ENCODE measurements around the gene SEL1L.
"Not testable (repeated sequence)": the region's sequence is repeated elsewhere in the genome, so short reads cannot be mapped to it uniquely, and the experiment has no call there.

SEL1L gene

DNA sequence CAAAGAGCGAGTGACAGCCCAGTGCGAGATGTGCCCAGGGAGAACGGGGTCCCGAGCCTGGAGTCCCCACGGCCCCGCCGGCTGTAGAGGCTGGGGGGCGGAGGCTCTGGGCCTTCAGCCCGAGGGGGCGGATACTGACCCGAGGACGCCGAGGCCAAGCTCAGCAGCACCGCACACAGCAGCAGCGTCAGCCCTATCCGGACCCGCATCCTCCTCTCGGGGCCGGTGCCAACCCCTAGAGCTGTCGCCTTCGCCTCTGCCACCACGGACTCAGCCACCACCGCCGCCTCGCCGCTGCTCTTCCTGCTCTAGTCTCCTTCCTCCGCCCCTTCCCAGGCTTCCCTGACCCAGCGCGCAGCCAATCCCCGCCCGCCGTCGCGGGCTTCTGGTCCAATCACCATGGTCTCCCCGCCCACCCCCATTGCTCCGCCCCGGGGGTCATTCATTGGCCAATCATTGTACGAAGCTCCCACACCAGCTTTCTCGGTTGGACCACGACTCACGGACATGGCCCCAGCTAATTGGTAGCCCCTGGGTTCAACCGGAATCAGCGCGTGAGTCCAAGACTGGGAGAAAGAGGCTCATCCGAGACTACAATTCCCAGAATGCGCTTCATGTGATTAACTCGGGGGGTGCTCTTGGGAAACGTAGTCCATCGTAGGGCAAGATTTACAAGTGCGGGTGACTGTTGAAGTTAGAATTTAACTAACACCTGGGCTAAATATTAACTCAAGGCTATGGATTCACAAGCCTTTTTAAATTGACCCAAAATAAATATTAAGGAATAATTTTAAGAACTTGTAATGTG is at the start of gene SEL1L:
Gene SEL1L (minus strand): TSS at position 318 of the 808 bp plus-strand sequence. CDS start 109 bp downstream, at position 209.
- peak; percentile 100 for DNase-seq

DNA sequence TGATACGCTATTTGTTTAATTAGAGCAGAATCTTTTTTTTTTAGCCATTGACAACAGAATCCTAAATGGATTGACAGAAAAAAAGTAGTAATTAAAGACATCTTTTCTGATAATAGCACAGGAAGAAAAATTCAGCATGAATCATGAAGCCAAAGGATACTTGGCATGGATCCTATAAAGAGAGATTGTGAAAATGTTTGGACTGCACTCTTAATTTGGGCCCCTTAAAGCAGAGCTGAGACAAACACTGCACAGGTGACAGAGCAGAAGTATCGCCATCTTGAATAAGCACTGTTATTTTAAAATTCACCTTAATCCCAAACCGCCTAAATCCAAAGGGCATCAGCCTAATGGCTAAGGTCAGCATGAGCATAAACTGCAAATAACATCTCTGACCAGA is 48.8 kb upstream of the SEL1L start:
- DNase-seq, result no peak

DNA sequence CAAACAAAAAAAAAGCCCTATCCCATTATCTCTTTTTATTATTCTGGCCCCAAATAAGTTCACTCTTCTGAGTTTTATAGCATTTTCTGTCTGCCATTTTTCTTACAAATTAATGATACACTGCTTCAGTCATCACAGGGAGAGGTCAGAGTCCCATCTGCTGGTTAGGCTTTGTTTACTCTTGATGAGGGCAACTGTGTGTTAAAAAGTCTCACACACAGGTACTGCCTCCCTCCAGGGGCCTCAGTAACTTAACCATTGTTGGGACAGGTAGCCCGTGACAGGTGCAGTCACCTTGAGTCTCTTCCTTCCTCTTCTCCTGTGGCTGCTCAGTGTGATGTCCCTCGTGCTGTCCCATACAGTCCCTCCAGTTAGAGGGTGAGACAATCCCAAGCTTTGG is 45.5 kb upstream of the SEL1L start:
- DNase-seq, result no peak

DNA sequence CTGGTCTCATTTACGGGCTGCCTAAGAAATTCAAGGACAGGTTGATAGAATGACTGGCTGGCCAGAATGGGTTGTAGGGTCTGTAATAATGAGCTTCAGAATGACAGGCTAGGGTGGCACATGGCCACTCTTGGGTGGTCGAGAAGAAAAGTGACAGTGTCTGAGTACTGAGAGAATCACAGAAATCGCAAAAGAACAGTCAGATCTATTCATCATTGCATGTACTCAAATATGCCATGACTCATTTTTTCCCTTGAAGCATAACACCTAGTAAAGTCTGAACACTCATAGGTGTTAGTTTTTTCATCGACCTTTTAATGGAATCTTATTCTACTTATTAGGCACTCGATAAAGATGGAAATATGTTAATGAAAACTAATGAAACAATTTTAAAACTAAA is 37.8 kb upstream of the SEL1L start:
- no peak for DNase-seq

DNA sequence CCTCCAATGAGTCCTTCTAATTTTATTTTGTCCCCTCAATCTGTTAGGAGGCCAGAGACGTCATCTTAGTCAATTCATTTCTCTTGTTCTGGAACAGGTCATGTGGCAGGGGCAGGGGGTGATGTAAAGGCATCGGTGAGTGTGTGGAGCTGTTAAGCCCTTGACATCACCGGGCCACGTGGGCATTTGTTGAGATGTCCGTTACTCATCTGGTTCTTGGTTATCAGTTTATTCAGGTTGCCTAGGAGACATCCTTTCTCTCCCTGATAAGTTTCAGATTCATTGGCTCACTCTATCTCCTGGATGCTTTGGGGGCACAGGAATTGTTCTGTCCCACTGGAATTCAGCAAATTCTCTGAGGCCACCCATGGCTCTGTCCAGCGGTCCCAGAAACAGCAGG is 33.6 kb upstream of the SEL1L start:
- DNase-seq, result no peak

DNA sequence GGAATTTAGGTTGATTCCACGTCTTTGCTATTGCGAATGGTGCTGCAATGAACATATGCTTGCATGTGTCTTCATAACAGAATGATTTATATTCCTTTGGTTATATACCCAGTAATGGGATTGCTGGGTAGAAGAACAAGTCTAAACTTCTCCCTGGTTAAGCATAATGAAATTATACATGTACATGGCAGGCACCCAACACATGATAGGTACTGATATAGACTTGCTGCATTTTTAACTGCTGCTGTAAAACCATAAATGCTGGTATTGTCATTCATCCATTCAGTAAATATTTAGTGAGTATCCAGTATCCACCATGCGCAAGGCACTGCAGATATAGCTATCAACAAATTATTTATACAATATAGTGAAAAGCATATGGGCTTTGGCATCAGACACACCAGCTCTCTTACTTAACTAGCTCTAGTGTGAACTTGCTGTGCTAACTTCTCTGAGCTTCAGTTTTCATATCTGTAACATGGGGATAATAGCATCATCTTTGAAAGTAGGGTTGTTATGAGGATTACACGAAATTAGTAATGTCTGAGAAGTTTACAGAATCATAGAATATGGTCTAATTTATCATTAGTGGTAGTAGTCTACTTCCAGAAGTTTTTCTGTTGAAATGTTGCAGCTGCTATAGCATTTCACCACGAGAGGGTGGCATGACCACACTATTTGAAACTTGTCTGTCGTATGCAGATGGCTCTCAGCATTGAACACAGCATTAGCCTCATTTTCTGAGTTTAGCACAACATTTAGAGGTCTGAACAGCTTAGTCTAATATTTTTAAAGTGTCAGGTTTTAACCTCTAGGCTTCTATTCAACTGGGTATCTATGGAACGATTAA is 32.0 kb upstream of the SEL1L start:
- DNase-seq, result no peak

DNA sequence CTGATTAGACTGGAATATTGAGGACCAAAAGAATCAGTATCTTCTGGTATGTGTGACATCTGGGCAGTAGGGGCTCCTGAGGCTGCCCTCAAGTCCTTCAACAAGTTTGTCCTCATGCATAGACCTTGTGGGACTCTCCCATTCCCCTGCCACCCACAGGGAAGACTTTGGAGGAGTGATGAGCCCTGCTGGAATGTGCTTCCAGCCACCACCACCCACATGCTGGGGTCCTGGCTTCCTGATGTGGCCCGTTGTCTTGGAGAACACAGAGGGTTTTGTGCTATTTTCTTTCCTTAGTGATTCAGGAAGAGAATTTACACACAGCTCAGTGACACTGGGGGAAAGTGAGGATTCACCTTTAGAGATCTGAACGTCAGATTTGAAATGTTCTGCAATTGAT is 29.2 kb upstream of the SEL1L start:
- DNase-seq, result no peak

DNA sequence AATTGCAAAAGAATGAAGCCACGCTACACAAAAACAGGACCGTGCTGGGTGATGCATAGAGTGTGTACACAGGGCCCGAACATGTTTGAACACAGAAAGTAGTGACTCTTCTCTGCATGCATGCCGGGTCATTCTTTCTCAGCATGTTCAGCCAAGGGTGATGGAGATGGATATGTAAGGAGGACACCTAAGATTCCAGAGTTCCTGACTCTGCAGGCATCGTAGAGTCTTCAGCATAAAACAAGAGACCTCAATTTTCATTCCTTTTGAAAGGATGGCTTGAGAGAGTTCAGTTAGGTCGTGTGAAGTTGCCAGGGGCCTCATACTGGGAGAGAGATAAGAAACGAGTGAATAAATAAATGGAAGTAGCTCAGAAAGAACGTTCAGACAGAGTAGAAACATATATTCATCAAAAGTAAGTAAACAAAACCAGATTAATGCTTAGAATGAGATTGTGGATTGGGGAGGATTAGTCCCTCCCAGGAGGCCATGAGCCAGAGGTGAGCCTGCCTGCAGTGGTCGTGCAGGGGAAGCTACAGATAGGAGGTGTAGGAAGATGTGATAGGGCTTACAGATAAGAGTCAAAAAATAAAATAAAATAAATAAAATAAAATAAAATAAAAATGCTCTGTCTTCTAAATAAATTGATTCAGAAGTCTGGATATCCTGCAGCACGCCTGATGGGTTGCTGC is 27.6 kb upstream of the SEL1L start:
- DNase-seq, result no peak

DNA sequence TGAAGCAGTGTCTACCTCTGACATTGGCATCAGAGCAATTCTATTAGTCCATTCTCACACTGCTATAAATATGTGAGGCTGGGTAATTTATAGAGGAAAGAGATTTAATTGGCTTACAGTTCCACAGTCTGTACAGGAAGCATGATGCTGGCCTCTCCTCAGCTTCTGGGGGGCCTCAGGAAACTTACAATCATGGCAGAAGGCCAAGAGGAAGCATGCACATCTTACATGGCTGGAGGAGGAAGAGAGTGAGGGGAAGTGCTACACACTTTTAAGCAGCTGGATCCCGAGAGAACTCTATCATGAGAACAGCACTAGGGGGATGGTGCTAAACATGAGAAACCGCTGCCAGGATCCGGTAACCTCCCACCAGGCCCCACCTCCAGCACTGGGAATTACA is 25.7 kb upstream of the SEL1L start:
- DNase-seq, result no peak

DNA sequence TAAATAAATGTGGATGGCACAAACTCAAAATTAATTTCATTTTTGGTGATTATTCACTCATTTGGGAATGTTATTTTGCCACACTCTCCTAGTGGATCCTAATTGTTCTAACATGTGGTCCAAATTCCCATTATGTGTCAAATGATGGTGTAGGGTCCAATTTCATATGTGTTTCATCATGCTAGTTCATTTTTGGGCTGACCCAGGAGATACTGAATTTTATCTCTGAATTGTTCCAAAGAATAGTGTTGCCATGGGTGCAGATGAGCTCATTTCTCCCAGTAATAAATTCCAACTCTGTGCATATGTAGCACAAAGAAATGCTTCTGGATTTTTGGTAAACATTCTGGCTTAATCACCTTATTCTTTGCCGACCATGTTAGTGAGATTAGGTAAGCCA is 23.5 kb upstream of the SEL1L start:
- DNase-seq, result no peak

DNA sequence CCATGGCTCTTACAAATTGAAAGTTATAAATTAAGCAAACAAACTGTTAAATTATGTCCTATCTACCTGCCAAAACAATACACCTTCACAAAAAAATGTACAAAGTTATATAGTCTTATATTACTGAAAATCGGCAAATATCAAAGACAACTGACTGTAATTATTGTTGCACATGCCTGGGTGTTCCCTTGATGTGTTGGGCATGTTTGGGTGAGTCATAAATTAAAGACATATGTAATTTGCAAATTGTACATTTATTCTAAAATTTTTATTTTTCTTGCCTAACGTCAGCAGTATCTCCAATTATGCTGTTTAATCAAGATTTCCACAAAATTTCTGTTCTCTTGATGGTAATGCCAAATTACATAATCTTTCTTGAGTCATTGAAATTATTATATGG is 22.0 kb upstream of the SEL1L start:
- no peak for DNase-seq

DNA sequence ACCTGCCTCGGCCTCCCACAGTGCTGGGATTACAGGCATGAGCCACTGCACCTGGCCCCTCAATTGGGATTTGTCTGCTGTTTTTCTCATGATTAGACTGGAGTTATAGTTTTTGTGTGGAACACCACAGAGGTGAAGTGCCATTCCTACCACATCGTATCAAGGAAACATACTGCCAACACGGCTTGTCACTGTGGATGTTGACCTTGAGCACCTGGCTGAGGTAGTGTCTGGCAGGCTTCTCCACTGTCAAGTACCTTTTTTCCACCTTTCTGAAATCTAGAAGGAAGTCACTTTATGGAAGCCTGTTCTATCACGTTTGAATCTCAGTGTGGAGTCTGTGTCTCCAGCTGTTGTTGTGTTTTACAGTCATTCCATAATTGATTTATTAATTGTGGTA is 21.4 kb upstream of the SEL1L start:
- DNase-seq, result no peak

DNA sequence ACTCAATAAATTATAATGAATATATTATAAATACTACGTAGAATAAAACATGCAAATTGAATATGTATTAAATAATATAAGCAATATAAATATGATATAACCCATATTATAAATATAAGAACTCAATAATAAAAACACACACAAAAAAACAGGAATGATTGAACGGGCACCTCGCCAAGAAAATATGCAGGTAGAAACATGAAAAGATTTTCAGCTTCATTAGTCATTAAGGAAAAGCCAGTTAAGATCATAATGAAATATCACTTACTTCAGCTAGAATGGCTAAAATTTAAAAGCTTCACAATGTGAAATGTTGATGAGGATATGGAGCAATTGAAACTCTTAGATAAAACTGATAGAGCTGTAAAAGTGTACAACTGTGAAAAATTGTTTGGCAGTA is 17.8 kb upstream of the SEL1L start:
- DNase-seq, result no peak

DNA sequence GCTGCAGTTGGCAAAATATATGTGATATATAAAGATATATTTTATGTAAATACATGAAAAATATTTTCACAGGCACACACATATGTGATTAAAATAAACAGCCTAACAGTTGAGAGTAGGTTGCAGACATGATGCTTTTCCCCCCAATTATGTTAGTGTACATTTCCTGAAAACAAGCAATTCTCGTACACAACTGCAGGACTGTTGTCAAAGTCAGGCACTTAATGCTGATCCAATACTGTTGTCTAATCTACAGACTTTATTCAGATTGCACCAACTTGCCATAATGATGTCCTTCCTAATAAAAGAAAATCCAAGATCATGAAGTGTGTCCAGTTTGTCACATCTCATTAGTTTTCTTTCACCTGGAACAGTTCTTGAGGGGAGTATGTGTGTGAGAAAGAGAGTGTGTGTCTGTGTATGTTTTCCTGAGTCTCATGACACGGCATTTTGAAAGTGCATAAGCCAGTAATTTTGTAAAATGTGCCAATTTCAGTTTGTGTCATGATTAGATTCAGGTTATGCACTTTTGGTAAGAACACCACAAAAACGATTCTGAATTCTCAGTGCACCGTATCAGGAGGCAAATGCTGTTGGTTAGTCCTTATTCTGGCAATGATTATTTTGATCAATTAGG is 16.5 kb upstream of the SEL1L start:
- no peak for DNase-seq

DNA sequence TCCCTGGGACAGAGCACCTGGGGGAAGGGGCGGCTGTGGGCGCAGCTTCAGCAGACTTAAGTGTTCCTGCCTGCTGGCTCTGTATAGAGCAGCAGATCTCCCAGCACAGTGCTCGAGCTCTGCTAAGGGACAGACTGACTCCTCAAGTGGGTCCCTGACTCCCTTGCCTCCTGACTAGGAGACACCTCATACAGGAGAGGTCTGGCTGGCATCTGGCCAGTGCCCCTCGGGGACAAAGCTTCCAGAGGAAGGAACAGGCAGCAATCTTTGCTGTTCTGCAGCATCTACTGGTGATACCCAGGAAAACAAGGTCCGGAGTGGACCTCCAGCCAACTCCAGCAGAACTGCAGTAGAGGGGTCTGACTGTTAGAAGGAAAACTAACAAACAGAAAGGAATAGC is 7.6 kb upstream of the SEL1L start:
- DNase-seq, result not testable (repeated sequence)

DNA sequence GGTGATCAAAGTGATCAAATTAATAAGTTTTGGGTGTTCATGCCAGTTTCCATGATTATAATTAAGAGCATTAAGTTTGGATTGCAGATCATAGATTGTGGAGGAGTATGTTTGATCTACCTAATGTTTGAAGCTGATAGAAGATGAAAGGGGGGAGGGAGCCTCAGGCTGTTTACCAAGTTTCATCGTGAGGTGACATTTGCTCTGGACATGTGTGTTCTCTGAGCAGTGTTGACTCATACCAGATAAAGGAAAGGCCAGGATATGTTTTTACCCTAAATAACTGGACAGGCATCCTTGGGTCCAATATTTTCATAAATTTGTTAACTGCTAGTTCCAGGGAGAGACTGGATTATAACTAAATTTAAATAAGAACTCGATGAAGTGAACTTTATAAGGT is 3.5 kb upstream of the SEL1L start:
- no peak for DNase-seq

DNA sequence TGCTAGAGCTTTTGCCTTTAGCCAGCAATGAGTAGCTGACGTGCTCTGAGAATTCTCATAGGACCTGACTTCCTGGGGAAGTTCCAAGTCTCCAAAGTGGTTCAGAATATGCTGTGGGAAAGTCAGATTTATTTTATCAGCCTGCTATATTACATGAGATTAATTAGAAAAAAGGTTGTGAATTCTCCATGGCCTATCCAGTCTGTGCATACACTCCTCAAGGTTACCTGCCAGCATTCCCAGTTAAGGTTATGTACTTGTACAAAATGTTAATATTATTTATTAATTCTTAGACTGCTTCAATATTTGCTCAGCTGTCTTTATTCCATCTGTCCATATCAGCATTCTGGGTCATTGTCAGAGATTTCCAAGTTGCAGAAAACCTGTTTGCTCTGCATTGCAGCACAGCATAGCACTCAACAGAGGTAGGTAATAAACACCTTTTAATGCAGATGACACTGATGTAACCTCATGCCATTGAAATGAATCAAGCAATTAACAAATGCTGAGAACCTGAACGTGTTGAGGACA is 2.7 kb upstream of the SEL1L start:
- DNase-seq, result no peak

DNA sequence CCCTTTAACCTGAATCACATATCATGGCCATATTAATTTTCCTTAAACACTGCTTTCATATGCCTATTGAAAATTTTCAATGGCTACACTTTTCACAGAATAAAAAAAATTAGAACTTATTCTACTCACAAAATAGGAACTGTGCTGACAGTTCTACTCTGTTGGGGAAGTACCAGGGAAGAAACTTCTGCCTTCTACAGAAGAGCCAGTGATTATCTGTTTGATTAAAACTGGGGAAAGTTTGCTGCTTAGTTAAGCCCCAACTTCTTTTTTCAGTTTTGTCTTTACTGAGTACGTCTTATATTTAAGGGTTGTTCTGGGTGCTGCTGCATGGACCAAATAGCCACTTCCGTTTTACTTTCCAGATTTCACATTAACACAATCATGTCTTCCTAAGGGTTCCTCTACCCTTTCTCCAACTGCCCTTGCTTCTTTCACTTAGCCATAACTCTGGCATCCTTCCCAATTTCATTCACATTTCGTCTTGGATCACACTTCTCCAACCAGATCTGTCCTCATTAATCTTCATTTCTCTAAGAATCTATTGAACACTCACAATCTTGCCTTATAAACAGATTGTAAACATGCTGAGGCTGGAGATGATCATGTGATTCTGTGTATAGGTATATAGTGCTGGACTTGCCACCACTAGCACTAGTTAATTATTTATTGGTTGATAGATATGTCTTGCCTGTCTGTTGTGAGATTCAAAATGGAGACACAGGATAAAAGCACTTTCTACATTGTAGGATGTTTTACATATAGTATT is 1.9 kb upstream of the SEL1L start:
- DNase-seq, result no peak

DNA sequence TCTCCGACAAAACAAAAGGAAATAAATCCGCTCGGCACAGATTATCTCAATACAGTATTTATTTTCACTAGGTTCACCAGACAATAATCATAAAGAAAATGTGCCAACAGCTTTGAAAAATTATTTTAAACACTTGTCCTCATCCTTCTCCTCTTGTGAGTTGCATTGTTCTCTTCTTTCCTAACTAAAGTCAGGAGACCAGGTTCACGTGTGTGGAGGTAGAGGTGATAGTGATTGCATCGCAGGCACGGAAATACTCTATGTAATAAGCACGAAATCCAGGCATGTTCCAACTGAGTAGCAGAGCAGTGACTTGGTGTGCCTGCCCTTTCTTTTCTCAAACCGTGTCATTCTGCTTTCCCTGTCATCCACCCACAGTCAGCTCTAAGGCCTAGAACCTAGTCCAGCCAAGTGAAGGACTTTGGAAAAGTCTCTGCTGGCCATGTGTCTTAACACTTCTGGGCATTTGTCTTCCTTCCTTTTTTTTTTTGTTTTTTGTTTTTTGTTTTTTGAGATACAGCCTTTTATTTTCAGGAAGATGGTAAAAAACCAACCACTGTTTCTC is 939 bp upstream of the SEL1L start:
- no peak for DNase-seq

DNA sequence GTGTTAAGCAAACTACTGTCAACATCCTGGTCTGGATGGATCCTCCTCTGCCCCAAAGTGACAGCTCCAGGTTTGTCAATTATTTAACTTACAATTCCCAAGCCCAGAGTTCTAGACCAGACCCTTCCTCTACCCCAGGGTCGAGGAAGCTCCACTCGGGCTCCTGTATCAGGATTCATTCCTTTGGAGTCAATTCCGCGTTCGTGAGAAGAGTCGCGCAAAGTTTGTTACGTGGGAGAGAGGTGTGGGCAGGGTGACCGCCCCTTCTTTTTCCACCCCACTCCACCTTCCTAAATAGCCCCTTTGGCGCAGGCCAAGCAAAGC is 479 bp downstream of the SEL1L start:
- DNase-seq, result no peak

DNA sequence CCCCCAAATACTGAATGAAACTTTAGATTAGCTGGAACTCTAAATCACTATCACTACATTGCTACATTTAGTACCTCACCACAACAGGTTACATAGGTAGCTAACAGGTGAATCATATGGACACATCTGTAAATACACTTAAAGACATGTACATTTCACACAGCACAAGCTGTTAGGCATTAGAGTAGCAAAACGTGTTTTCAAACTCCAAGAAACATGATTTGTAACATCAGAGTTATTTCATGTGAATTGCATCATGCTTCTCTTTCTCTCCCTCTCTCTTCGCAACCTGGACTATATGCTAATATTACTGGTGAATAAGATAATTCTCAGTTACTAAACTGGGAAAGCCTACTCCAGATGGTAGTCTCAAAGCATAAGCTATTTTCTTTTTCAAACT is 4.3 kb downstream of the SEL1L start:
- no peak for DNase-seq

DNA sequence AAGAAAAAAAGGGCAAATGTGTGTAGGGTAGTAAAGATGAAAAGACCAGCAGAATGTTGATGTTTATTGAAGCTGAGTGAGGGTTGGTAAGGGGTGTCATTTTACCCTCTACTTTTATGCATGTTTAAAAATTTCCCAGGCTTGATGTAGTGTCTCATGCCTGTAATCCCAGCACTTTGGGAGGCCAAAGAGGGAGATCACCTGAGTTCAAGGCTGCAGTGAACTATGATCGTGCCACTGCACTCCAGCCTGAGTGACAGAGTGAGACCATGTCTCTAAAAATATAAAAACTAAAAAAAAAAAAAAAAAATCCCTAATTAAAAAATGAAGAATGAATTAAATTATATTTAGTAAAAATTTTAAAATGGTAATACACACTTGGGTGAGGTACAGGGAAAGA is 8.5 kb downstream of the SEL1L start:
- DNase-seq, result no peak

All from CD4-positive, alpha-beta T cell treated with Interleukin-17A for 1 hour (primary cell).